HUDEP-2 (cell line): ENCODE results near the gene CIC.
A peak's percentile ranks its signal among the peaks of the same experiment; 100 is the strongest.

Source experiments
- DNase-seq, 76 experiments: peaks; one replicate each; lab custom pipeline; 2025; ENCODE audit not compliant: unreplicated experiment in 76 of 76; lab: John Stamatoyannopoulos, UW

The CIC gene

GRCh38 chr19:42285988-42286348 is 16.9 kb downstream of the CIC start:
- DNase-seq, result no peak

DNA sequence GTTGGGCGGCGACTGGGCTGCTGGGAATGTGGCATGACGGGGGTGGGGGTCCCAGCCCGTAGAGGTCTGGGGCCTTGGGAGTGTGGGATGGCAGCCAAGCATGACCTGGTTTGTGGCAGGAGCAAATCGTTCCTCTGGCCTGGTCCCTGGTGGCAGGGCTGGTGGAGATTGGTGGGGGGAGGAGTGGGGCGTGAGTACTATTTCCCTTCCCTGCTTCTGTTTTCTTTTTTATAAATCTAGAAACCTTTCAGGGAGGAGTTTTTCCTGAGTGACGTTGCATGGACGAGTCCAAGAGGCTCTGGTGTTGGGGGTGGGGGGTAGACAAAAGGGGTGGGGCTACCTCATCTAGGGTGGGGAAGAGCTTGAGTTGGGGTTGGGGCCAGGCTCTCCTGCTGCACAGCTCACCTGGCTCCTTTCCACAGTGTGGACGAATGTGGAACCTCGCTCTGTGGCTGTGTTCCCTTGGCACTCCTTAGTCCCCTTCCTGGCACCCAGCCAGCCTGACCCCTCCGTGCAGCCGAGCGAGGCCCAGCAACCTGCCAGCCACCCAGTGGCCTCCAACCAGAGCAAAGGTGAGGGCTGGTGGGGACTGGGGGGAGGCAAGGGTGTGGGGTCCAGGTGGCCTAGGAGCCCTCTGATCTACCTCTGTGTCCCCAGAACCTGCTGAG is 17.4 kb downstream of the CIC start:
- no peak for DNase-seq

DNA sequence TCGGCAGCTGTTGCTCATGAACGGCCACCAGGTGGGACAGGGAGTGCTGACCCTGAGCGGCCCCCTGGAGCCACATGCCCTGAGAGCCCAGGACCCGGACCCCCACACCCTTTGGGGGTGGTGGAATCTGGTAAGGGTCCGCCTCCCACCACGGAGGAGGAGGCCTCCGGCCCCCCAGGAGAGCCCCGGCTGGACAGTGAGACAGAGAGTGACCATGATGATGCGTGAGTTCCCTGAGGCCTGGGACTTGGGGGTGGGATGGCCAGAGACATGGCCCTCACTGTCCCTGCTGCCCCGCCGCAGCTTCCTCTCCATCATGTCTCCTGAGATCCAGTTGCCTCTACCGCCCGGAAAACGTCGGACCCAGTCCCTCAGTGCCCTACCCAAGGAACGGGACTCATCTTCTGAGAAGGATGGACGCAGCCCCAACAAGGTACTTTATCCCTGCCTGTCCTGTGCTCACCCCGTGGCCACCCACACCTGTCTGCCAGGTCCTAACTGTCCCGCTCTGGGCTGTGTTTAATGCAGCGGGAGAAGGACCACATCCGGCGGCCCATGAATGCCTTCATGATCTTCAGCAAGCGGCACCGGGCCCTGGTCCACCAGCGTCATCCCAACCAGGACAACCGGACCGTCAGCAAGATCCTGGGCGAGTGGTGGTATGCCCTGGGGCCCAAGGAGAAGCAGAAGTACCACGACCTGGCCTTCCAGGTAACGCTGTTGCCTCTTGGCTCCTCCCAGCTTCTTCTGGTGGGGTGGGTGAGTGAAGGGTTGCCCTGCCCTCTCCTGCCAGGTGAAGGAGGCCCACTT is 18.2 kb downstream of the CIC start:
- DNase-seq, result no peak

GRCh38 chr19:42287827-42288107 is 18.7 kb downstream of the CIC start:
- DNase-seq, result no peak

- peak in 3 of 76 experiments; percentile 9 to 48 (median 18) for DNase-seq
These were observed 19.3 kb downstream of the CIC start for GRCh38 chr19:42288387-42288786.

DNA sequence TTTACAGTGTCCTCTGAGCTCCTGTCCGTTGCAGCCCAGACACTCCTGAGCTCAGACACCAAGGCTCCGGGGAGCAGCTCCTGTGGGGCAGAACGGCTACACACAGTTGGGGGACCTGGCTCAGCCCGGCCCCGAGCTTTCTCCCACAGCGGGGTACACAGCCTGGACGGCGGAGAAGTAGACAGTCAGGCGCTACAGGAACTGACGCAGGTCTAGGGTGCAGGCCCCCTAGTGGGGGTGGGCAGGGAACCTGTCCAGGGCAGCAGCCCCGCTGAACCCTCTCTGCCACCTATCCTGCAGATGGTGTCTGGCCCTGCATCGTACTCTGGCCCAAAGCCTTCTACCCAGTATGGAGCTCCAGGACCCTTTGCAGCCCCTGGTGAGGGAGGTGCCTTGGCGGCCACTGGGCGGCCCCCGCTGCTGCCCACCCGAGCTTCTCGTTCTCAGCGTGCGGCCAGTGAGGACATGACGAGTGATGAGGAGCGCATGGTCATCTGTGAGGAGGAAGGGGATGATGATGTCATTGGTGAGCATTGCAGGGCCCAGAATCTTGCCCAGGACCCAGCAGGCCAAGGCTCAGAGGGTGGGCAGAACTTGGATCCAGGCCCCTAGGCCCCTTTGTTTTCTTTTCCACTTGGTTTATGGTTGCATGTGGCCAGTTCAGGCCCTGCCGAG is 20.0 kb downstream of the CIC start:
- no peak for DNase-seq

GRCh38 chr19:42289556-42290041 is 20.5 kb downstream of the CIC start:
- DNase-seq, result no peak

DNA sequence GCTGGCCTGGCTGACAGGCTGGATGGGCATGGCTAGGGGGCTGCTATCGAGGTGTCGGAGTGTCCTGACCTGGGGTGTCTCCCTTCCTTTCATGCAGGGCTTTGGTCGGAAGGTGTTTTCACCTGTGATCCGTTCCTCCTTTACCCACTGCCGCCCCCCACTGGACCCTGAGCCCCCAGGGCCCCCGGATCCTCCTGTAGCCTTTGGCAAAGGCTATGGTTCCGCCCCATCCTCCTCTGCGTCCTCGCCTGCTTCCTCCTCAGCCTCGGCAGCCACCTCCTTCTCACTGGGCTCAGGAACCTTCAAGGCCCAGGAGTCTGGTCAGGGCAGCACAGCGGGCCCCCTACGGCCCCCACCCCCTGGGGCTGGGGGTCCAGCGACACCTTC is 21.1 kb downstream of the CIC start:
- DNase-seq, result no peak

DNA sequence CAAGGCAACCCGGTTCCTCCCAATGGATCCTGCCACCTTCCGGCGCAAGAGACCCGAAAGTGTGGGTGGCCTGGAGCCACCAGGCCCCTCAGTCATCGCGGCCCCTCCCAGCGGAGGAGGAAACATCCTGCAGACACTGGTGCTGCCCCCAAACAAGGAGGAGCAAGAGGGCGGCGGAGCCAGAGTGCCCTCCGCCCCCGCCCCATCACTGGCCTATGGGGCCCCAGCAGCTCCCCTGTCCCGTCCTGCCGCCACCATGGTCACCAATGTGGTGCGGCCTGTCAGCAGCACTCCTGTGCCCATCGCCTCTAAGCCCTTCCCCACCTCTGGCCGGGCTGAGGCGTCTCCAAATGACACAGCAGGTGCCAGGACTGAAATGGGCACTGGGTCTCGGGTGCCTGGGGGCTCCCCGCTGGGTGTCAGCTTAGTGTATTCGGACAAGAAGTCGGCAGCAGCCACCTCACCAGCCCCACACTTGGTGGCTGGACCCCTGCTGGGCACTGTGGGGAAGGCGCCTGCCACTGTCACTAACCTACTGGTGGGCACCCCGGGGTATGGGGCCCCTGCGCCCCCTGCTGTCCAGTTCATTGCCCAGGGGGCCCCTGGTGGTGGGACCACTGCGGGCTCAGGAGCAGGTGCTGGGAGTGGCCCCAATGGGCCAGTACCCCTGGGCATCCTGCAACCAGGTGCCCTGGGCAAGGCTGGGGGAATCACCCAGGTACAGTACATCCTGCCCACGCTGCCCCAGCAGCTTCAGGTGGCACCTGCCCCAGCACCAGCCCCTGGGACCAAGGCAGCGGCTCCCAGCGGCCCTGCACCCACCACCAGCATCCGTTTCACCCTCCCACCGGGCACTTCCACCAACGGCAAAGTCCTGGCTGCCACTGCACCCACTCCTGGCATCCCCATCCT is 21.7 kb downstream of the CIC start:
- peak in 60 of 76 experiments; percentile 21 to 76 (median 58) for DNase-seq

GRCh38 chr19:42291435-42291810 is 22.4 kb downstream of the CIC start:
- DNase-seq, result no peak

DNA sequence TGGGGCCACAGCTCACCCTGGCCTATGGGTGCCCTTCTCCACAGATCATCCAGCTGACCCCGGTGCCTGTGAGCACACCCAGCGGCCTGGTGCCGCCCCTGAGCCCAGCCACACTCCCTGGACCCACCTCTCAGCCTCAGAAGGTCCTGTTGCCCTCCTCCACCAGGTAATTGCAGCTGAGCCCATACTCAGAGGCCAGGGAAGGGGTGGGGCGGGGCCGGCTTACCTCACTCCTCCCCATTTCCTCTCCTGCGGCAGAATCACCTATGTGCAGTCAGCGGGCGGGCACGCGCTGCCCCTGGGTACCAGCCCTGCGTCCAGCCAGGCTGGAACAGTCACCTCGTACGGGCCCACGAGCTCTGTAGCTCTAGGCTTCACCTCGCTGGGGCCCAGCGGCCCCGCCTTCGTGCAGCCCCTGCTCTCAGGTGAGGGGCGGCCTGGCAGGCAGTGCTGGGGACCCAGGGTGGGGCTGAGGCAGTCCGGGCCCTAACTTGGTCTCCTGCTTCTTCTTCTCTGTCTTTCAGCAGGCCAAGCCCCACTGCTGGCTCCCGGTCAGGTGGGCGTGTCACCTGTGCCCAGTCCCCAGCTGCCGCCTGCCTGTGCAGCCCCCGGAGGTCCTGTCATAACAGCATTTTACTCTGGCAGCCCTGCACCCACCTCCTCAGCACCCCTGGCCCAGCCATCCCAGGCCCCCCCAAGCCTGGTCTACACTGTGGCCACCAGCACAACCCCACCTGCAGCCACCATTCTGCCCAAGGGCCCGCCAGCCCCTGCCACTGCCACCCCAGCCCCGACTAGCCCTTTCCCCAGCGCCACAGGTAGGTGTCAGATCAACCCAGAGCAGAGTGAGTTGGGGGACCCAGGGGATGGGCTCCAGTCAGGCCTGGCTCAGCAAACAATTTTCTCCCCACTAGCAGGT is 23.2 kb downstream of the CIC start:
- no peak for DNase-seq

GRCh38 chr19:42292963-42293362 is 23.9 kb downstream of the CIC start:
- no peak for DNase-seq

DNA sequence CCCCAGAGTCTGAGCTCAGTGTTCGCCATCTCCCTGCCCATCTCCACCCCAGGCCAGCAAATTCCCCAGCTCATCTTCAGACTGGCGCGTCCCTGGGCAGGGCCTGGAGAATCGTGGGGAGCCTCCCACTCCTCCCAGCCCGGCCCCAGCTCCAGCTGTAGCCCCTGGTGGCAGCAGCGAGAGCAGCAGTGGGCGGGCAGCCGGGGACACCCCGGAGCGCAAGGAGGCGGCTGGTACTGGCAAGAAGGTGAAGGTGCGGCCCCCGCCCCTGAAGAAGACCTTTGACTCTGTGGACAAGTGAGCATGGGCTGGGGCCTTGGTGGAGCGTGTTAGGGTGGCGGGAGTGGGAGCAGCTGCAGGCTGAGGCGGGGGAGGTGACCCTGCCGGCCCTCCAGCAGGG is 24.5 kb downstream of the CIC start:
- no peak for DNase-seq

- DNase-seq, result no peak
These were observed 24.9 kb downstream of the CIC start for GRCh38 chr19:42293948-42294347.

GRCh38 chr19:42294471-42295137 is 25.6 kb downstream of the CIC start:
- DNase-seq, result no peak

GRCh38 chr19:42295342-42295741 is 26.3 kb downstream of the CIC start:
- no peak for DNase-seq

GRCh38 chr19:42295831-42296525 is 26.9 kb downstream of the CIC start:
- DNase-seq, result peak in 72 of 76 experiments; percentile 24 to 96 (median 78)

- no peak for DNase-seq
These were observed 28.0 kb downstream of the CIC start for GRCh38 chr19:42297039-42297438.
